ENCODE measurements around the gene TMEM174. TPM values are rescaled to one million over a fixed set of nuclear protein-coding genes. Genes with fewer than 3 reads are reported as not detected.

TMEM174 gene, protein sequence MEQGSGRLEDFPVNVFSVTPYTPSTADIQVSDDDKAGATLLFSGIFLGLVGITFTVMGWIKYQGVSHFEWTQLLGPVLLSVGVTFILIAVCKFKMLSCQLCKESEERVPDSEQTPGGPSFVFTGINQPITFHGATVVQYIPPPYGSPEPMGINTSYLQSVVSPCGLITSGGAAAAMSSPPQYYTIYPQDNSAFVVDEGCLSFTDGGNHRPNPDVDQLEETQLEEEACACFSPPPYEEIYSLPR
- total RNA-seq: not detected in 2 replicates

DNA sequence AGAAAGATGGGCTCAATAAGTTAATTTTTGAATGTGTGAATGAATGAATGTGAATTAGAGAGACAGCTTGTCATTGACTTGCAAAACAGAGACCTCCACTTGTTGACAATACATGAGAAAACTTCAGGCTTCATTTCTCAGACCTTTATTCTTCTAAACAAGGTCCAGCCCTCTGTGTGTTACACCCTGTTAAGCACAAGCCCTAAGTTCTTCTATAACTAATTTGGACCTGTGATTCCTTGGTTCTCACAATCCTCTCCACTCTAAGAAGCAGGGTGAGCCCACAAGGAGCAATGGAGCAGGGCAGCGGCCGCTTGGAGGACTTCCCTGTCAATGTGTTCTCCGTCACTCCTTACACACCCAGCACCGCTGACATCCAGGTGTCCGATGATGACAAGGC, at the start of gene TMEM174:
Gene TMEM174 (plus strand): TSS at position 243 of the 400 bp plus-strand sequence. CDS start 51 bp downstream, at position 294.

Other genes starting within 250 kb of the TMEM174 start
- gene FCHO2, start 217.2 kb upstream of the TMEM174 start, total RNA-seq: 6.5 and 17.0 TPM in 2 replicates
- gene TMEM171, start 52.6 kb upstream of the TMEM174 start, total RNA-seq: 2.7 and 3.5 TPM in 2 replicates

All from pericardium fibroblast (primary cell).